C4-2B (cell line): ENCODE measurements around the gene KMT2B.
"Not testable (repeated sequence)": the region's sequence is repeated elsewhere in the genome, so short reads cannot be mapped to it uniquely, and the experiment has no call there.

Experiments
- H3K27ac ChIP-seq: fragments of 450-650 bp; 2 replicates; pipeline ENCODE4 v1.5.1; 2017
- ZFX ChIP-seq: fragments of 450-650 bp; IDR thresholded peaks from 2 replicates; pipeline ENCODE4 v1.6.1; 2017
- TF ChIP-seq, protein P1 (sequence below): fragments of 450-650 bp; conservative IDR thresholded peaks from 2 replicates; pipeline ENCODE4 v1.5.1; 2017; ENCODE audit warnings: mild to moderate bottlenecking

Gene KMT2B

DNA sequence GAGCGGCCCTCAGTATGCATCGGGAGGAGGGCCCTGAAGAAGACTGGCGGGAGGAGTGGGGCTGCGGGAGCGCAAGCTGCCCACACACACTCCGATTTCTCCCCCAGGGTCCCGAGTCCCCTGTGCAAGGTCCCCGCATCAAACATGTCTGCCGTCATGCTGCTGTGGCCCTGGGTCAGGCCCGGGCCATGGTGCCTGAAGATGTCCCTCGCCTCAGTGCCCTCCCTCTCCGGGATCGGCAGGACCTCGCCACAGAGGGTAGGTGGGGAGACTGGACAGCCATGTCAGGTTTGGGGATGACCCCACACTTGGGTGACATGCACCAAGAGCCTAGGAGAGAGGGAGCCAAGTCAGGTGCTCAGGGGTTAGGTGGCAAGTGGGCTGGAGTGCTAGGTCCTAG is 4.7 kb downstream of the KMT2B start:
- TF ChIP-seq, protein P1, sequence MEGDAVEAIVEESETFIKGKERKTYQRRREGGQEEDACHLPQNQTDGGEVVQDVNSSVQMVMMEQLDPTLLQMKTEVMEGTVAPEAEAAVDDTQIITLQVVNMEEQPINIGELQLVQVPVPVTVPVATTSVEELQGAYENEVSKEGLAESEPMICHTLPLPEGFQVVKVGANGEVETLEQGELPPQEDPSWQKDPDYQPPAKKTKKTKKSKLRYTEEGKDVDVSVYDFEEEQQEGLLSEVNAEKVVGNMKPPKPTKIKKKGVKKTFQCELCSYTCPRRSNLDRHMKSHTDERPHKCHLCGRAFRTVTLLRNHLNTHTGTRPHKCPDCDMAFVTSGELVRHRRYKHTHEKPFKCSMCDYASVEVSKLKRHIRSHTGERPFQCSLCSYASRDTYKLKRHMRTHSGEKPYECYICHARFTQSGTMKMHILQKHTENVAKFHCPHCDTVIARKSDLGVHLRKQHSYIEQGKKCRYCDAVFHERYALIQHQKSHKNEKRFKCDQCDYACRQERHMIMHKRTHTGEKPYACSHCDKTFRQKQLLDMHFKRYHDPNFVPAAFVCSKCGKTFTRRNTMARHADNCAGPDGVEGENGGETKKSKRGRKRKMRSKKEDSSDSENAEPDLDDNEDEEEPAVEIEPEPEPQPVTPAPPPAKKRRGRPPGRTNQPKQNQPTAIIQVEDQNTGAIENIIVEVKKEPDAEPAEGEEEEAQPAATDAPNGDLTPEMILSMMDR = no peak
- no peak for TF ChIP-seq ZFX
- no peak overlapping the region for H3K27ac ChIP-seq

DNA sequence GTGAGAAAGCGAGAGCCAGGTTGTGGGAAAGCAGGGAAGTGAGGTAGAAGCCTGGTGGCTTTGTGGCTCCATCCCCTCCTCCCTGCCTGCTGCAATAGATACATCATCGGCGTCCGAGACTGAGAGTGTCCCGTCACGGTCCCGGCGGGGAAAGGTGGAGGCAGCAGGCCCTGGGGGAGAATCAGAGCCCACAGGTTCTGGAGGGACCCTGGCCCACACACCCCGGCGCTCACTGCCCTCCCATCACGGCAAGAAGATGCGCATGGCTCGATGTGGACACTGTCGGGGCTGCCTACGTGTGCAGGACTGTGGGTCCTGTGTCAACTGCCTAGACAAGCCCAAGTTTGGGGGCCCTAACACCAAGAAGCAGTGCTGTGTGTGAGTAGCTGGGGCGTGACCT is 5.1 kb downstream of the KMT2B start:
- TF ChIP-seq, protein P1 = no peak
- no peak for TF ChIP-seq ZFX
- no peak overlapping the region for H3K27ac ChIP-seq

DNA sequence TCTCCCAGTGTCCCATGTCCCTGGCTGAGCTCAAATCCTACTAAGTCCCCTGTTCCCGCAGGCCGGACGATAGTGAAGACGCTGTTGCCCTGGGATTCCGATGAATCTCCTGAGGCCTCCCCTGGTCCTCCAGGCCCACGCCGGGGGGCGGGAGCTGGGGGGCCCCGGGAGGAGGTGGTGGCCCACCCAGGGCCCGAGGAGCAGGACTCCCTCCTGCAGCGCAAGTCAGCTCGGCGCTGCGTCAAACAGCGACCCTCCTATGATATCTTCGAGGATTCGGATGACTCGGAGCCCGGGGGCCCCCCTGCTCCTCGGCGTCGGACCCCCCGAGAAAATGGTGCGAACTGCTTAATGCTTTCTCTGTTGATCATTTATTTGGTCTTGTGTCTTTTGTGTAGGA is 5.9 kb downstream of the KMT2B start:
- H3K27ac ChIP-seq = no peak overlapping the region

DNA sequence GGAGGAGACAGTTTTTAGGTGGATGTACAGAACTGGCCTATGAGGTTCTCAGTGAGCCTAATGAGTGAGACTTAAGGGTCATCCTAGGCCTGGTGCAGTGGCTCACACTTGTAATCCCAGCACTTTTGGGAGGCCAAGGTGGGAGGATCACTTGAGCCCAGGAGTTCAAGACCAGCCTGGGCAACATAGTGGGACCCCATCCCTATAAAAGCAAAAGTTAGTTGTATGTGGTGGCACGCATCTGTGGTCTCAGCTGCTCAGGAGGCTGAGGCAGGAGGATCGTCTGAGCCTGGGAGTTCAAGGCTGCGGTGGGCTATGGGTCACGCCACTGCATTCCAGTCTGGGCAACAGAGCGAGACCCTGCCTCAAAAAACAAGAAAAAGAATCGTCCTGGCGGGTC is 6.3 kb downstream of the KMT2B start:
- not testable (repeated sequence) for H3K27ac ChIP-seq

More for the DNA sequence above, 5.9 kb downstream of the KMT2B start:
- TF ChIP-seq ZFX = no peak
- TF ChIP-seq, protein P1 = no peak

DNA sequence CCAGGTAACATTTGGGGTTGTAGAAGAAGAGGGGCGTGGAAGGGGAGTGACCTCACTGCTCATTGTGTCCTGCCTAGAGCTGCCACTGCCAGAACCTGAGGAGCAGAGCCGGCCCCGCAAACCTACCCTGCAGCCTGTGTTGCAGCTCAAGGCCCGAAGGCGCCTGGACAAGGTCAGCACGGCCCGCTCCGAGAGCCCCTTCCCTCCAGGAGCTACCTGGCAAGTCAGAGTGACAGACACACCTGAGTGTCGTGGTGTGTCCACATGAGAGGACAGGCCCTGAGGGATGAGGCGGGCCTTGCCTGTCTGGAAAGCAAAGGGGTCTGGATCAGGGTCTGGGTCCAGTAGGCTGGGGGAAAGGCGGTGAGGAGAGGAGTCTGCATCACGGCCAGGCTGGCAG is 6.8 kb downstream of the KMT2B start:
- H3K27ac ChIP-seq = no peak overlapping the region
- no peak for TF ChIP-seq ZFX
- TF ChIP-seq, protein P1 = no peak

DNA sequence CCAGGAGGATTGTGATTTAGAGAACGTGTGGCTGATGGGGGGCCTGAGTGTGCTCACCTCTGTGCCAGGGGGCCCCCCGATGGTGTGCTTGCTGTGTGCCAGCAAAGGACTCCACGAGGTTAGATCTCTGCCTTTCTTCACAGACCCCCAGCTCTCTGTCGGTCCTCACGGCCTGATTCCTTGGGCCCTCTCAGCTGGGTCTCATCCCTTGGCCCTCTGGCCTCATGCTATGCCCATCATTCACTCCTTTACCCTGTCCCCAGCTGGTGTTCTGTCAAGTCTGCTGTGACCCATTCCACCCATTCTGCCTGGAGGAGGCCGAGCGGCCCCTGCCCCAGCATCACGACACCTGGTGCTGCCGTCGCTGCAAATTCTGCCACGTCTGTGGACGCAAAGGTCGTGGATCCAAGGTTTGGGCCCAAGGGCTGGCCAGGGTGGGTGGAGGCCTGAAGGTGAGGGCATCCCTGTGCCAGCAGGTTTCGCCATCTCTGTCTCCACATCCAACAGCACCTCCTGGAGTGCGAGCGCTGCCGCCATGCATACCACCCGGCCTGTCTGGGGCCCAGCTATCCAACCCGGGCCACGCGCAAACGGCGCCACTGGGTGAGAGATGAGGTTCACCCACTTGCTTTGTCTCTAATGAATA is 7.5 kb downstream of the KMT2B start:
- TF ChIP-seq ZFX = no peak
- TF ChIP-seq, protein P1 = no peak
- no peak overlapping the region for H3K27ac ChIP-seq

DNA sequence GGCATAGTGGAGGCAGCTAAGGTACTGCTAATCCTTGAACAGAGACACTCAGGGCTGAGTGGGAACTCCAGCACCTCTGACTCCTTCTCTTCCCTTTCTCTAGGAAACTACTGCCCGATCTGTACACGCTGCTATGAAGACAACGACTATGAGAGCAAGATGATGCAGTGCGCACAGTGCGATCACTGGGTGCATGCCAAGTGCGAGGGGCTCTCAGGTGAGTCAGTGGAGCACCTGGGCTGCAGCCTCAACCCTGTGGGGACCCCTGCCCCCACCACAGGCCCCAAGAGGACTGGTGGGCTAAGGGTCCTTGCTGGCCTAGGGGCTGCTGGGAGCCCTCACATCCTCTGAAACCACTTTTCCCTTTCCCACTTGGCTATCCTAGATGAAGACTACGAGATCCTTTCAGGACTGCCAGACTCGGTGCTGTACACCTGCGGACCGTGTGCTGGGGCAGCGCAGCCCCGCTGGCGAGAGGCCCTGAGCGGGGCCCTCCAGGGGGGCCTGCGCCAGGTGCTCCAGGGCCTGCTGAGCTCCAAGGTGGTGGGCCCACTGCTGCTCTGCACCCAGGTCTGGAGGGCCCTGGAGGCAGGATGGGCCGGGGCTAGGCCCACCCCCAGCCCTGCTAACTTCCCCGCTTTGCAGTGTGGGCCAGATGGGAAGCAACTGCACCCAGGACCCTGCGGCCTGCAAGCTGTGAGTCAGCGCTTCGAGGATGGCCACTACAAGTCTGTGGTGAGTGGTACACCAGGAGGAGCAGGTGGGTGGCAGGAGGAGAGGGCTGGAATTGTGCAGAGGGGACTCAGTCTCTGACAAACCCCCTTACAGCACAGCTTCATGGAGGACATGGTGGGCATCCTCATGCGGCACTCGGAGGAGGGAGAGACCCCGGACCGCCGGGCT is 9.5 kb downstream of the KMT2B start:
- H3K27ac ChIP-seq = no peak overlapping the region
- no peak for TF ChIP-seq ZFX

DNA sequence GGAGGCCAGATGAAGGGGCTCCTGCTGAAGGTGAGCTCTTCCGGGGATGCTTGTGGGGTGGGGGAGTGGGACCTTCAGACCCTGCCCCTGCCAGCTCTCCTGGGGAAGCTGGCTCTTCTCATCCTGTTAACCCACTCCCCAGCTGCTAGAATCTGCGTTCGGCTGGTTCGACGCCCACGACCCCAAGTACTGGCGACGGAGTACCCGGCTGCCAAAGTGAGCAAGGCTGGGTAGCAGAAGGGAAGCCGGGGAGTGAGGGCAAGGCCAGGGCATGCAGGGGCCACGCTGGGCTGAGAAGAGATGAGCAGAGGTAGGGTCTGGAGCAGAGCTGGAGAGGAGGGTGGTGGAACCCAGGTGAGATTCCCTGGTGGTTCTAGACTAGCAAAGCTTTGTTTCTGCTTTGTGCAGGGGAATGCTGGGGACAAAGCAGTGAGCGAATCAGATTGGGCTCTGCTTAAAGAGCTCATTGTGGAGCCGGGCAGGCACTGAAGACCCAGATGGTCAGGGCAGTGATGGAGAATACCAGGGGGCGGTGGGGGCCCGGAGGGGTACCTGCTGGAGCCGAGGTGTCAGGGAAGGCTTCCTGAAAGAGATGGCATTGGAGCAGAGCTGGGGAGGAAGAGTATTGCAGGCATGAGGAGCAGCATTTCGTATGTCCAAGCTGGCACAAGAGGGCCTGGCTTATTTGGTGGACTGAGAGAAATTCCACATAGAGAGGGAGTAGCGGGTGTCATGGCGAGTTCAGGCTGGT is 10.3 kb downstream of the KMT2B start:
- no peak overlapping the region for H3K27ac ChIP-seq
- TF ChIP-seq, protein P1 = no peak
- TF ChIP-seq ZFX = no peak
